MCF 10A (cell line): ENCODE results near the gene TAF15. TPM values are rescaled to one million over a fixed set of nuclear protein-coding genes. Genes with fewer than 3 reads are reported as not detected.

ENCODE experiments used
- BruUV-seq: library from RNA; stranded (reverse); fragments of 400-500 nt; replicated peaks from 2 replicates; lab custom pipeline; 2021; lab: Mats Ljungman, UMichigan
- CTCF ChIA-PET: fragments of 300-600 bp; sonication (Branson Sonifier 250); formaldehyde crosslinking; extraction: SDS; loops from one replicate; lab custom pipeline; 2021; ENCODE audit warnings: antibody characterized with exemption, inconsistent platforms; lab: Yijun Ruan, JAX
- POLR2A ChIA-PET: fragments of 300-600, 350-650 bp; sonication (Branson Sonifier 250); formaldehyde crosslinking; extraction: SDS; loops from one replicate; lab custom pipeline; 2020; ENCODE audit warnings: antibody characterized with exemption, inconsistent platforms; lab: Yijun Ruan, JAX
- DNase-seq: peaks from one replicate; pipeline ENCODE4 v3.0.0-alpha.2; 2018; ENCODE audit not compliant: unreplicated experiment
- H3K27ac Mint-ChIP-seq: one replicate; pipeline ENCODE4 v1.8.0; 2022; ENCODE audit warnings: mild to moderate bottlenecking, low read depth, mixed read lengths; ENCODE audit not compliant: unreplicated experiment
- H3K27me3 Mint-ChIP-seq: one replicate; pipeline ENCODE4 v1.8.0; 2022; ENCODE audit warnings: mixed read lengths; ENCODE audit not compliant: insufficient read depth, unreplicated experiment
- H3K36me3 Mint-ChIP-seq: one replicate; pipeline ENCODE4 v1.8.0; 2022; ENCODE audit warnings: mild to moderate bottlenecking, moderate library complexity, mixed read lengths; ENCODE audit not compliant: insufficient read depth, unreplicated experiment
- H3K4me1 Mint-ChIP-seq: one replicate; pipeline ENCODE4 v1.8.0; 2022; ENCODE audit warnings: mixed read lengths; ENCODE audit not compliant: insufficient read depth, unreplicated experiment
- H3K4me3 Mint-ChIP-seq: one replicate; pipeline ENCODE4 v1.8.0; 2022; ENCODE audit warnings: mild to moderate bottlenecking, moderate library complexity, mixed read lengths; ENCODE audit not compliant: unreplicated experiment
- H3K9me3 Mint-ChIP-seq: one replicate; pipeline ENCODE4 v1.8.0; 2022; ENCODE audit warnings: mixed read lengths; ENCODE audit not compliant: unreplicated experiment
- intact Hi-C: fragments of 100-400 bp; cut with micrococcal nuclease; formaldehyde crosslinking; loops from 2 replicates; pipeline ENCODE4 v1.14.1; 2022
- total RNA-seq: library from RNA; stranded (reverse); gene quantifications from 2 replicates; pipeline ENCODE4 v1.2.3, GENCODE V29; 2022
- TF ChIP-seq, protein P1 (sequence below): fragments of 200-600 bp; IDR thresholded peaks from one replicate; pipeline ENCODE4 v1.8.0; 2022; ENCODE audit warnings: antibody characterized with exemption, mild to moderate bottlenecking; ENCODE audit not compliant: unreplicated experiment

Gene TAF15
- total RNA-seq, 1 experiment from 2014 or later: 337 TPM

DNA sequence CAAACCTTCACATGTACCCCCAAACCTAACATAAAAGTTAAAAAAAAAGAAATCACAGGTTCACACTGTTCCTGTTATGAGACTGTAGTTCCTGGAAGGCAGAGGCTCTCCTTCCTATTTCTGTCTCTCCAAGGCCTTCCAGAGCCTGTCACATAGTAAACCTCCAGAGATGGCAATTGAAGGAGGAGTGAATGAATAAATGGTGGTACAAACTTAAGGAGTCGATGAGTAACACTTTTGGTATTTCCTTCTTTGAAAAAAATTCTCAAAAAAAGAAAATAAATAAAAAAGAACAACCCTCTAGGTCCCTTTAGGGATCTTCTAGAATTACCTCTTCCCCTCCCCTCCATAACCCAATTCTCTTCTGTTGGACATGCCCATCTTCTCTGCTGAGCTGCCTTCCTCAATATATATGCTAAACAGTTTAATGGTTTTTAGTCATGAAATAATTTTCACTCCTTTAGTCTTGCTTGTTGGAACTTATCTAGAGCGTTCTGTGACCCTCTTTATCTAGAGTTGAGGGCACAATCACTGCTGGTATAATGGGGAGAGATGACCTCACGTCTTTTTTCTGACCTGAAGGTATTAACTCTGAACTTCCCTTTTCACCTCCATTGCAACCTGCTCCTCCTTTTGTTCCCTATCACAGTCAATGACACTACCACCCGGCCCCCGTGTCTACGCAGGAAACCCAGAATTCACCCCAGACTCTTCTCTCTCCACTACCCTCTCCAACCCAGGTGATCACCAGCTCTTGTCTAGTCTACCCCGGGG lies 1.7 kb upstream of the TAF15 start:
- H3K27ac Mint-ChIP-seq: no peak overlapping the region
- no peak for DNase-seq
- TF ChIP-seq, protein P1, sequence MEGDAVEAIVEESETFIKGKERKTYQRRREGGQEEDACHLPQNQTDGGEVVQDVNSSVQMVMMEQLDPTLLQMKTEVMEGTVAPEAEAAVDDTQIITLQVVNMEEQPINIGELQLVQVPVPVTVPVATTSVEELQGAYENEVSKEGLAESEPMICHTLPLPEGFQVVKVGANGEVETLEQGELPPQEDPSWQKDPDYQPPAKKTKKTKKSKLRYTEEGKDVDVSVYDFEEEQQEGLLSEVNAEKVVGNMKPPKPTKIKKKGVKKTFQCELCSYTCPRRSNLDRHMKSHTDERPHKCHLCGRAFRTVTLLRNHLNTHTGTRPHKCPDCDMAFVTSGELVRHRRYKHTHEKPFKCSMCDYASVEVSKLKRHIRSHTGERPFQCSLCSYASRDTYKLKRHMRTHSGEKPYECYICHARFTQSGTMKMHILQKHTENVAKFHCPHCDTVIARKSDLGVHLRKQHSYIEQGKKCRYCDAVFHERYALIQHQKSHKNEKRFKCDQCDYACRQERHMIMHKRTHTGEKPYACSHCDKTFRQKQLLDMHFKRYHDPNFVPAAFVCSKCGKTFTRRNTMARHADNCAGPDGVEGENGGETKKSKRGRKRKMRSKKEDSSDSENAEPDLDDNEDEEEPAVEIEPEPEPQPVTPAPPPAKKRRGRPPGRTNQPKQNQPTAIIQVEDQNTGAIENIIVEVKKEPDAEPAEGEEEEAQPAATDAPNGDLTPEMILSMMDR: no peak
- intact Hi-C loops: loop anchor here (5.0 kb wide), 1 partner anchor 195 kb away; no protein-coding TSS in a partner anchor
- H3K4me3 Mint-ChIP-seq: peak overlapping the region; percentile 92
- peaks cover 20% of the 10 kb centered on the region for H3K36me3 Mint-ChIP-seq
- ChIA-PET POLR2A (interaction anchor here (0.7 to 10.7 kb wide), 5 partner anchors 12 to 218 kb away, joined by 4 to 489 read pairs (median 56); partner anchors contain the start of genes C17orf50 and MMP28), CTCF (interaction anchor here (0.6 to 10.8 kb wide), 12 partner anchors 8 to 145 kb away, joined by 3 to 684 read pairs (median 7); partner anchors contain the start of gene C17orf50)
- H3K4me1 Mint-ChIP-seq: peaks cover 30% of the 10 kb centered on the region
- H3K9me3 Mint-ChIP-seq: no peaks in the 10 kb centered on the region
- no peaks in the 10 kb centered on the region for H3K27me3 Mint-ChIP-seq
- BruUV-seq: no TSS peak

DNA sequence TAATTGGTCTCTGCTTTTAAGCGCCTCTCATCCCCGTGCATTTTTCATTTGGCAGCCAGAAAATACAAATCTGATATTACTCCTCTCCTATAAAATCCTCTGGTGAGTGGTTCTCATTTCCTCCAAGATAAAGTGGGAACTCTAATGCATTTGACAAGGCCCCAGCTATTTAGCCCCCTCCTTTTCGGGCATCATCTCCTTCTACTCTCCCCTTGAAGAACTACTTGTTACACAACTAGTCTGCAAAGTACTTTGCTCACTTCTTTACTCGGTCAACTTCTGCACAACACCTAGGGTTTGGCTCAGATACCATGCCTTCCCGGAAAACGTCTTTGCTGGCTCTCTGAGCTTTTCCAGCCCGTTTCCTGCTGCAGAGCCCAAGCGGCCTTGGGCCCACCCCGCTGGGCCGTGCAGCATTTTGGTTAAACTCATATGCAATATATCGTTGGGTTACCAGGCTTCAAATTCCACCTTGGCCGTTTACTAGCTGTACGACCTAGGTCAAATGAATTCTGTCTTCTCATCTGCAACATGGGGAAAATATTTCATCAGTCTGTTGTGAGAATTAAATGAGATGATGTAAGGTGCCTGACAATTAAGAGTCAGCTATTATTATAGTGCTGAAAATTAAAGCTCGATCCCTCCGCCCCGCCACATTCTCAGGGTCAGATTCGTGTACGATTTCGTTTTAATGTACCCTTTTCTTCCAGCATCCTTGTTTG lies 883 bp upstream of the TAF15 start:
- peaks cover 23% of the 10 kb centered on the region for H3K36me3 Mint-ChIP-seq
- peaks cover 30% of the 10 kb centered on the region for H3K4me1 Mint-ChIP-seq
- POLR2A ChIA-PET: interaction anchor here (0.6 to 10.7 kb wide), 25 partner anchors 11 to 737 kb away, joined by 3 to 489 read pairs (median 5); partner anchors contain the start of genes AP2B1, C17orf50, MMP28 and PEX12
- no peak for DNase-seq
- peak overlapping the region; percentile 89 for H3K27ac Mint-ChIP-seq
- peak overlapping the region; percentile 92 for H3K4me3 Mint-ChIP-seq
- CTCF ChIA-PET: interaction anchor here (0.6 to 10.8 kb wide), 20 partner anchors 9 to 1463 kb away, joined by 3 to 684 read pairs (median 4); partner anchors contain the start of genes C17orf50 and MMP28
- intact Hi-C loops: loop anchor here (5.0 kb wide), 1 partner anchor 196 kb away; no protein-coding TSS in a partner anchor
- BruUV-seq: TSS peak; percentile 97
- TF ChIP-seq, protein P1: no peak
- no peaks in the 10 kb centered on the region for H3K27me3 Mint-ChIP-seq
- no peaks in the 10 kb centered on the region for H3K9me3 Mint-ChIP-seq

DNA sequence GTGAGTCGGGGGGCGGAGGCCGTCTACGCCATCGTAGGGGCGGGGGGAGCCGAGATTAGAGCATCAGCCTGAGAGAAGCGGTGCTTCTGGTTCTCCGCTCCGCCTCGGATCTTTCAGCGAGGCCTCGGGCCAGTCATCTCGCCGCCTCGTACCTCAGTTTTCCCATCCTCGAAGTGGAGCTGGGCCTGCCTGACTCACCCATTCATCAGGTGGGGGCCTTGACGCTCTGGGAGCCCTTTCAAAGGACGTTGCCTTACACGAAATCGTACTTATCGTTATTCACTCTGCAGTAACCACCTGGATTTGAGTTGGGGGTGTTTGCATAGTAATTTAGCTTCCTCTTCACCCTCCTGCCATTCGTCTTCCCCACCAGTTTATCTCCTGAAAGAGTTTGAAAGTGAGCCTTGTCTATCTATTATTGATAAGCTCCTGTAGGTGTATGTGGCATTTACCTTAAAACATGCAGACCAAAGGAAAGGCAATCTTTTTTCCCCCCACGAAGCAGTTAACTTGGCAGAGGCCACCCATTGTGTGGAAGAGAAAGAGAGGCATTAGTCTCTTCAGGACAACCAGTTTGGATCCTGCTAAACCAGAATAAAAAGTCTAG lies 674 bp downstream of the TAF15 start:
- Mint-ChIP-seq H3K27ac (peak overlapping the region; percentile 89), H3K9me3 (no peaks in the 10 kb centered on the region), H3K4me1 (peaks cover 26% of the 10 kb centered on the region), H3K27me3 (no peaks in the 10 kb centered on the region), H3K4me3 (peak overlapping the region; percentile 92), H3K36me3 (peaks cover 31% of the 10 kb centered on the region)
- intact Hi-C loops: loop anchor here (1.0 to 5.0 kb wide), 2 partner anchors 46 to 198 kb away; no protein-coding TSS in a partner anchor
- TF ChIP-seq, protein P1: no peak
- DNase-seq: no peak
- POLR2A ChIA-PET: interaction anchor here (0.7 to 10.7 kb wide), 17 partner anchors 8 to 736 kb away, joined by 3 to 489 read pairs (median 9); partner anchors contain the start of genes AP2B1, MMP28 and PEX12
- BruUV-seq: no TSS peak
- CTCF ChIA-PET: interaction anchor here (0.8 to 10.8 kb wide), 6 partner anchors 10 to 42 kb away, joined by 3 to 684 read pairs (median 5); partner anchors contain the start of genes C17orf50 and MMP28
